Measurements from ENCODE around the gene ZNF670.
"Not testable (repeated sequence)": the region's sequence is repeated elsewhere in the genome, so short reads cannot be mapped to it uniquely, and the experiment has no call there.

DNA sequence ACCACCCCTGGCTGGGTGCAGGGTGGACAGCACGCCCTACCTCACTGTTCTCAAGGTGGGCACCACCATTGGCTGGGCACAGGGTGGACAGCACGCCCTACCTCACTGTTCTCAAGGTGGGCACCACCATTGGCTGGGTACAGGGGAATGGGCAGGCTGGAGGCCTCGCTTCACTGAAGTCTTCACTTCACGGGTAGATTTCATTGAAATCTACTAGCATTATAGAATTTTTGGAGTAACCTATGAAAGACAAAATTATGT is 41.7 kb upstream of the ZNF670 start:
- TF ChIP-seq, protein P1, sequence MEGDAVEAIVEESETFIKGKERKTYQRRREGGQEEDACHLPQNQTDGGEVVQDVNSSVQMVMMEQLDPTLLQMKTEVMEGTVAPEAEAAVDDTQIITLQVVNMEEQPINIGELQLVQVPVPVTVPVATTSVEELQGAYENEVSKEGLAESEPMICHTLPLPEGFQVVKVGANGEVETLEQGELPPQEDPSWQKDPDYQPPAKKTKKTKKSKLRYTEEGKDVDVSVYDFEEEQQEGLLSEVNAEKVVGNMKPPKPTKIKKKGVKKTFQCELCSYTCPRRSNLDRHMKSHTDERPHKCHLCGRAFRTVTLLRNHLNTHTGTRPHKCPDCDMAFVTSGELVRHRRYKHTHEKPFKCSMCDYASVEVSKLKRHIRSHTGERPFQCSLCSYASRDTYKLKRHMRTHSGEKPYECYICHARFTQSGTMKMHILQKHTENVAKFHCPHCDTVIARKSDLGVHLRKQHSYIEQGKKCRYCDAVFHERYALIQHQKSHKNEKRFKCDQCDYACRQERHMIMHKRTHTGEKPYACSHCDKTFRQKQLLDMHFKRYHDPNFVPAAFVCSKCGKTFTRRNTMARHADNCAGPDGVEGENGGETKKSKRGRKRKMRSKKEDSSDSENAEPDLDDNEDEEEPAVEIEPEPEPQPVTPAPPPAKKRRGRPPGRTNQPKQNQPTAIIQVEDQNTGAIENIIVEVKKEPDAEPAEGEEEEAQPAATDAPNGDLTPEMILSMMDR (conservative IDR thresholded peaks at IDR 0.05) = not testable (repeated sequence)
- TF ChIP-seq EZH2 (IDR thresholded peaks at IDR 0.05; ENCODE audit: low read depth) = not testable (repeated sequence)
